Heart left ventricle (tissue), 16 donors: ENCODE data around the gene TMEM38A. TPM values are rescaled to one million over a fixed set of nuclear protein-coding genes. Genes with fewer than 3 reads are reported as not detected.

Experiments used
- ATAC-seq, 4 donors: fragments of 200-7000 bp; cut with Tn5 transposase; one replicate each; pipeline ENCODE4 v1.9.1; 2020 to 2022; ENCODE audit warnings: moderate library complexity in 4 of 4, mild to moderate bottlenecking in 3 of 4, moderate number of reproducible peaks in 1 of 4
- DNase-seq, 5 donors: peaks; one replicate each; pipeline ENCODE4 v3.0.0-alpha.2; 2020
- H3K27ac ChIP-seq, 12 donors: fragments of 200-600 bp; sonication (generic) in 4 of 12; one replicate each; pipeline versions ENCODE4 v1.5.0 to v1.8.0; 2016 to 2022; ENCODE audit warnings: mild to moderate bottlenecking in 2 of 12
- H3K27me3 ChIP-seq, 9 donors: fragments of 200-600 bp; sonication (generic) in 2 of 9; one replicate each; pipeline versions ENCODE4 v1.5.1 to v1.8.0; 2016 to 2022; ENCODE audit warnings: mild to moderate bottlenecking in 3 of 9
- H3K36me3 ChIP-seq, 9 donors: fragments of 200-600 bp; sonication (generic) in 2 of 9; one replicate each; pipeline versions ENCODE4 v1.5.0 to v1.8.0; 2018 to 2022; ENCODE audit warnings: mild to moderate bottlenecking in 2 of 9
- H3K4me1 ChIP-seq, 12 donors: fragments of 200-600 bp; sonication (generic) in 4 of 12; one replicate each; pipeline versions ENCODE4 v1.5.0 to v1.8.0; 2016 to 2022; ENCODE audit warnings: mild to moderate bottlenecking in 3 of 12
- H3K4me3 ChIP-seq, 12 donors: fragments of 200-600 bp; sonication (generic) in 4 of 12; one replicate each; pipeline versions ENCODE4 v1.5.0 to v1.8.0; 2017 to 2022; ENCODE audit warnings: mild to moderate bottlenecking in 9 of 12, moderate library complexity in 4 of 12
- H3K9me3 ChIP-seq, 12 donors: fragments of 200-600 bp; sonication (generic) in 4 of 12; one replicate each; pipeline versions ENCODE4 v1.5.0 to v1.8.0; 2016 to 2022; ENCODE audit warnings: mild to moderate bottlenecking in 1 of 12
- POLR2A ChIP-seq, 2 donors: fragments of 450-650 bp; IDR thresholded peaks; one replicate each; pipeline ENCODE4 v1.6.1; 2017; ENCODE audit warnings: antibody characterized with exemption in 2 of 2, mild to moderate bottlenecking in 2 of 2, moderate library complexity in 2 of 2
- WGBS, 4 donors: extraction: QIAGEN DNeasy Blood & Tissue Kit in 2 of 4; methylation state at CpG; one replicate each; pipeline versions ENCODE4 v1.1.5 to v1.1.7; 2013 to 2018; 5-methylcytosine and 5-hydroxymethylcytosine counted together
- intact Hi-C, 10 donors: fragments of 100-400 bp; cut with DNase I; formaldehyde crosslinking; loops; one replicate each; pipeline versions ENCODE4 v1.11.1 to v1.14.2; 2022
- polyA plus RNA-seq, 2 donors: library from polyadenylated mRNA; stranded (reverse); fragments of 200-250 nt; gene quantifications; one replicate each; pipeline ENCODE4 v1.2.3, GENCODE V29; 2013
- total RNA-seq, 9 donors: library from RNA; depleted of rRNA in 2 of 9; stranded (reverse); fragments of >200 nt in 2 of 9; fragmentation: NEBNext Ultra II Directional in 3 of 9; extraction: Animal tissue kit (Norgen Biotek cat#: 25700) in 3 of 9; gene quantifications; one replicate each; pipeline versions ENCODE4 v1.1.0 to v1.2.4, GENCODE V29; 2016 to 2023
- TF ChIP-seq, protein P1 (sequence below), 12 donors: fragments of 200-600 bp; sonication (generic) in 4 of 12; IDR thresholded peaks; one replicate each; pipeline versions ENCODE4 v1.5.0 to v1.8.0; 2018 to 2022; ENCODE audit warnings: antibody characterized with exemption in 12 of 12, mild to moderate bottlenecking in 5 of 12
- donor health status: ischemic (EF 13 %, LVEDD 7.1; RV severe dilation, severe dysfunction).
- donor health status: healthy with polysubstance abuse.
- donor health status: DM: no; HTN: yes; CAD: no.
- donor health status: DM: no; HTN: no; CAD: no.
- donor health status: ischemic (EF 25% LVEDD 6.9; RV normal size, moderate dysfunction).
- donor health status: ischemic (EF 25% LVEDD 5.7; RV mildly dilated, moderate dysfunction).
- donor health status: healthy.
- donor health status: DM: yes; HTN: yes; CAD: no.
- donor health status: ischemic (EF 35%, LVEDD 5.7; RV mildly dilated, moderate dysfunction).
- donor health status: nonischemic (EF 11% LVEDD 7.7; RV severe dilation, severe dysfunction).
- donor health status: DM: yes; HTN: yes; CAD: no.
- donor health status: PGD.
- donor health status: ischemic (EF 29% LVEDD 5.4; RV normal size, mild dysfunction).
- donor health status: nonischemic (EF 23%, LVEDD 6.1; RV moderate dilation, normal function).

Gene TMEM38A
- total and polyA plus RNA-seq, 11 donors = 13.7 to 47.4 (median 27.2) TPM

DNA sequence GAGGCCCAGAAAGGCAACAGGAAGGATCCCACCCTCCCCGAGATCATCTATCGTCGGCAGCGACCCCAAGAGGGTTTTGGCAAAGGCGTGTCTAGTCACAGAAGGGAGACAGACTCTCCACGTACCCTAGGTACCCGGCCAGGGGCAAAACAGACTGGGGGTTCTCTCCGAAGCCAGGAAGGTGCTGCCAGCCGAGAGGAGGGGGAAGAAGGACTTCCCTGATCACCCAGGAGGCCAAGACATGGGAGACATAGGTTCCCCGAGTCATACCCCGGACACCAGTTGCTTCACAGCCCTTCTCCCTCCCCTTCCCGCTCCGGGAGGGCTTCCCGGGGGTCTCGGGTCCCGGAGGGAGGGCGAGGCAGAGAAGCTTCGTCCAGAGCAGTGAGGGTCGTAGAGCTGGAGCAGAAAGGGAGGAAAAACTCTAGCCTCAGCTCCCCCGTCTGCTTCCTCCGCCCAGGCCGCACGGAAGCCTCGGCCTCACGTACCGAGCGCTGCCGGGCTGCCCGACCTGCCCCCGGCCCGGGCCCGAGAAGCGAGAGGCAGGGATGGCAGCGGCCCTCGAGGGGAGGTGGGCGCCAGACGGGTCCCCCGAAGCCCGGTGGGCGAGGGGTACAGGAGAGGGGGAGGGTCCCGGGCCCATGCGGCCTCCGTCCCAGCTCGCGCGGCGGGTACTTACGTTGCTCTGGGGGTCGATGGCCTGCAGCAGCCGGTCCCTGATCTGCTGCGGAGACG, 33.6 kb upstream of the TMEM38A start:
- 0% methylated on average over 4 to 52 of the region's 52 CpGs for WGBS, 4 donors
- Histone ChIP-seq H3K27me3 (no peaks in the 10 kb centered on the region), H3K4me1 (peaks cover 4 to 69% (median 39%) of the 10 kb centered on the region in 12 donors), H3K4me3 (peak overlapping the region; percentile 75 to 99 (median 90)), H3K27ac (peak overlapping the region; percentile 65 to 99 (median 86)), H3K36me3 (peaks cover 0 to 51% (median 29%) of the 10 kb centered on the region in 9 donors), H3K9me3 (no peaks in the 10 kb centered on the region)
- DNase-seq = peak in 3 of 5 donors; percentile 29 to 68 (median 44)
- intact Hi-C loops = loop anchor here in 8 of 10 donors (2.0 to 5.0 kb wide), 4 partner anchors 35 to 55 kb away; partner anchors contain the start of genes SLC35E1 (in 6 of the 8), SMIM7 (in 1 of the 8) and TMEM38A (in 1 of the 8)
- ATAC-seq = peak in 1 of 4 donors; percentile 1
- no peak for TF ChIP-seq POLR2A (IDR thresholded peaks at IDR 0.05)
- TF ChIP-seq, protein P1, sequence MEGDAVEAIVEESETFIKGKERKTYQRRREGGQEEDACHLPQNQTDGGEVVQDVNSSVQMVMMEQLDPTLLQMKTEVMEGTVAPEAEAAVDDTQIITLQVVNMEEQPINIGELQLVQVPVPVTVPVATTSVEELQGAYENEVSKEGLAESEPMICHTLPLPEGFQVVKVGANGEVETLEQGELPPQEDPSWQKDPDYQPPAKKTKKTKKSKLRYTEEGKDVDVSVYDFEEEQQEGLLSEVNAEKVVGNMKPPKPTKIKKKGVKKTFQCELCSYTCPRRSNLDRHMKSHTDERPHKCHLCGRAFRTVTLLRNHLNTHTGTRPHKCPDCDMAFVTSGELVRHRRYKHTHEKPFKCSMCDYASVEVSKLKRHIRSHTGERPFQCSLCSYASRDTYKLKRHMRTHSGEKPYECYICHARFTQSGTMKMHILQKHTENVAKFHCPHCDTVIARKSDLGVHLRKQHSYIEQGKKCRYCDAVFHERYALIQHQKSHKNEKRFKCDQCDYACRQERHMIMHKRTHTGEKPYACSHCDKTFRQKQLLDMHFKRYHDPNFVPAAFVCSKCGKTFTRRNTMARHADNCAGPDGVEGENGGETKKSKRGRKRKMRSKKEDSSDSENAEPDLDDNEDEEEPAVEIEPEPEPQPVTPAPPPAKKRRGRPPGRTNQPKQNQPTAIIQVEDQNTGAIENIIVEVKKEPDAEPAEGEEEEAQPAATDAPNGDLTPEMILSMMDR (IDR thresholded peaks at IDR 0.05) = no peak

- peaks cover 0 to 52% (median 34%) of the 10 kb centered on the region in 9 donors for H3K36me3 ChIP-seq
- peak in 1 of 2 donors; percentile 32 for TF ChIP-seq POLR2A (IDR thresholded peaks at IDR 0.05)
- TF ChIP-seq, protein P1 (IDR thresholded peaks at IDR 0.05) = peak in 1 of 12 donors; percentile 15
- peak overlapping the region; percentile 65 to 99 (median 86) for H3K27ac ChIP-seq
- intact Hi-C loops = loop anchor here in 9 of 10 donors (1.0 to 5.0 kb wide), 8 partner anchors 32 to 85 kb away; partner anchors contain the start of genes SLC35E1 (in 6 of the 9), SMIM7 (in 5 of the 9), TMEM38A (in 3 of the 9) and CHERP (in 1 of the 9)
- peaks cover 4 to 64% (median 38%) of the 10 kb centered on the region in 12 donors for H3K4me1 ChIP-seq
- DNase-seq = no peak
- no peak for ATAC-seq
- peak overlapping the region; percentile 75 to 99 (median 90) for H3K4me3 ChIP-seq
- H3K9me3 ChIP-seq = no peaks in the 10 kb centered on the region
- H3K27me3 ChIP-seq = no peaks in the 10 kb centered on the region
- WGBS, 4 donors = 0% methylated on average over 9 to 38 of the region's 38 CpGs; no CpG with 5 or more reads in 1 of the 4 donors
Measured at GRCh38 chr19:16627928-16628182, 33.1 kb upstream of the TMEM38A start.

GRCh38 chr19:16628183-16628983, 32.6 kb upstream of the TMEM38A start, which contains the start of gene MED26:
Gene MED26 (minus strand): TSS chr19:16628204. CDS start chr19:16627943, 261 bp downstream.
- peaks cover 0 to 52% (median 34%) of the 10 kb centered on the region in 9 donors for H3K36me3 ChIP-seq
- H3K4me1 ChIP-seq = peaks cover 4 to 59% (median 38%) of the 10 kb centered on the region in 12 donors

More at GRCh38 chr19:16628183-16628983, 32.6 kb upstream of the TMEM38A start, which contains the start of gene MED26:
- peak within 1 kb of the TSS; percentile 75 to 99 (median 90) for H3K4me3 ChIP-seq
- intact Hi-C loops = loop anchor here in 9 of 10 donors (1.0 to 5.0 kb wide), 7 partner anchors 32 to 86 kb away; partner anchors contain the start of genes SLC35E1 (in 5 of the 9), SMIM7 (in 5 of the 9), TMEM38A (in 3 of the 9) and CHERP (in 1 of the 9)
- peak; percentile 93 to 98 (median 95) for ATAC-seq
- peak; percentile 18 to 83 for TF ChIP-seq POLR2A (IDR thresholded peaks at IDR 0.05)
- TF ChIP-seq, protein P1 (IDR thresholded peaks at IDR 0.05) = peak in 5 of 12 donors; percentile 6 to 36 (median 26)
- H3K27me3 ChIP-seq = no peaks in the 10 kb centered on the region
- WGBS, 4 donors = 0 to 1% (median 0%) methylated on average over 21 to 98 of the region's 98 CpGs
- peak within 1 kb of the TSS; percentile 92 to 99 (median 98) for H3K27ac ChIP-seq
- peak; percentile 96 to 98 (median 96) for DNase-seq
- H3K9me3 ChIP-seq = no peaks in the 10 kb centered on the region
